Activated CD8-positive, alpha-beta memory T cell treated with anti-CD3 and anti-CD28 coated beads for 1 hour (primary cell): ENCODE measurements around the gene CCRL2.
"Not testable (repeated sequence)": the region's sequence is repeated elsewhere in the genome, so short reads cannot be mapped to it uniquely, and the experiment has no call there.

Experiments used
- DNase-seq, 2 donors: peaks; one replicate each; pipeline ENCODE4 v3.0.0-alpha.2; 2020; ENCODE audit warnings: low read depth in 1 of 2; ENCODE audit errors: extremely low read depth in 1 of 2

CCRL2 gene

GRCh38 chr3:46401579-46401978 lies 5.5 kb upstream of the CCRL2 start:
- no peak for DNase-seq

DNA sequence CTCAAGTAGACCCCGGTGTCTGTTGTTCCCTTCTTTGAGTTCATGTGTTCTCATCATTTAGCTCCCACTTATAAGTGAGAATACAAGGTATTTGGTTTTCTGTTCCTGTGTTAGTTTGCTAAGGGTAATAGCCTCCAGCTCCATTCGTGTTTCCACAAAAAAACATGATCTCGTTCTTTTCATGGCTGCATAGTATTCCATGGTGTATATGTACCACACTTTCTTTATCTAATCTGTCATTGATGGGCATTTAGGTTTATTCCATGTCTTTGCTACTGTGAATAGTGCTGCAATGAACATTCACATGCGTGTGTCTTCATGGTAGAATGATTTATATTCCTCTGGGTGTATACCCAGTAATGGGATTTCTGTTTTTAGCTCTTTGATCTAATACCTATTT lies 4.2 kb upstream of the CCRL2 start:
- not testable (repeated sequence) for DNase-seq

- no peak for DNase-seq
These were observed 1.6 kb upstream of the CCRL2 start for GRCh38 chr3:46405301-46406019.

GRCh38 chr3:46406443-46406787 lies 644 bp upstream of the CCRL2 start:
- DNase-seq, result no peak

- DNase-seq, result no peak
These were observed 911 bp downstream of the CCRL2 start for GRCh38 chr3:46407970-46408369.

GRCh38 chr3:46408853-46409252 lies 1.8 kb downstream of the CCRL2 start:
- DNase-seq, result no peak

GRCh38 chr3:46409739-46410489 lies 2.9 kb downstream of the CCRL2 start:
- DNase-seq, result no peak

DNA sequence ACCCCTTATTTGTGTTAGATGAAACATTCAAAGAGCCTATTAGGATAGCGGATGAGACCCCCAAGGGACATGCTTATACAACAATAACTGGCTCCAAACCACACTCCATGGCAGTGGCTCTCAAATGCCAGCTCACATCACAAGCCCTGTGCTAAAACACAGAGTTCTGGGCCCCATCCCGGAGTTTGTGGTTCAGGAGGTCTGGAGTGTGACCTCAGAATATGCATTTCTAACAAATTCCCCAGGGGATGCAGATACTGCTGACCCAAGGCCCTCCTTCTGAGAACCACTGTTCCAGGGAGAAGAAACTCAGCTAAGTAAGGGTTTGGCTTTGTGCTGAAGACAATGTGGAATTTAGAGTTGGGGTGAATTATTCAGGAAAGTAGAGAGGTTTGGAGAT lies 3.6 kb downstream of the CCRL2 start:
- DNase-seq, result no peak

DNA sequence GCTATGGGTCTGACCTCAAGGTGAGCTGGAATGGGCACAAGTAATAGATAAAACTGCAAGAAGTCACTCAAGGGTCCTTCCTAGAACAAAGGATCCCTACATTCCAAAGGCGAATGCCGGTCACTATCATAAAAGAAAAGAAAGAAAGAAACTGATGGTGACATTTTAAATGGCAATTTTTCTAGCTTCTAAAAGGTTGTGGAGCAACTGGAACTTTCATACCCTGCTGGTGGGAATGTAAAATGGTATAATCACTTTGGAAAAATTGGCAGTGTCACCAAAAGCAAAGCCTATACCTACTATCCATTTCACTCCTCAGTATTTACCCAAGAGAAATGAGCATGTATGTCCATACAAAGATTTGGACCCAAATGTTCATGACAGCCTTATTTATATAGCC lies 4.2 kb downstream of the CCRL2 start:
- DNase-seq, result no peak

DNA sequence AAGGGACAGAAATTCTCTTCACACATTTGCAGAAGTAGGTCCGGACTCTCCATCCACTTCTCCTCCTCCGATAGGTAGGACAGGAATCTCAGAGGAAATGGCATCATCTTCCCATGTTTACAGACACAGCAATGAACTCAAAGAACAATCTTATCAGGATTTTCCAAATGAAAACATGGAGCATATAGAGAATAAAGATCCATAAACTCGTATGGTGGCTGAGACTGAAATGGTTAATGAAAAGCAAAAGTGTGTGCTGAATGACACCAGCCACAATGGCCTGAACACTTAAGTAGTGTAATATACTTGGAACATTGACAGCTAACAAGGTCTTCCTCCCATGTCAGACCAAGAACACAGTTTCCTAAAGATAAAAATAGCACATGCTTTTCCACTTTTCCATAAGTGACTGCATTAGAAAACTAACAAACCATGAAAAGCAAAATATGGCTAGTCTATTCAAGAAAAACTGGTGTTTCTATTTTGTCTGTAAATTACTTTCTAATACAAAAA lies 5.8 kb downstream of the CCRL2 start:
- no peak for DNase-seq

- no peak for DNase-seq
These were observed 6.9 kb downstream of the CCRL2 start for GRCh38 chr3:46413951-46414350.

- no peak for DNase-seq
These were observed 7.7 kb downstream of the CCRL2 start for GRCh38 chr3:46414739-46415138.

- DNase-seq, result no peak
These were observed 9.2 kb downstream of the CCRL2 start for GRCh38 chr3:46416125-46416810.

GRCh38 chr3:46416811-46417510 lies 9.9 kb downstream of the CCRL2 start:
- DNase-seq, result no peak

DNA sequence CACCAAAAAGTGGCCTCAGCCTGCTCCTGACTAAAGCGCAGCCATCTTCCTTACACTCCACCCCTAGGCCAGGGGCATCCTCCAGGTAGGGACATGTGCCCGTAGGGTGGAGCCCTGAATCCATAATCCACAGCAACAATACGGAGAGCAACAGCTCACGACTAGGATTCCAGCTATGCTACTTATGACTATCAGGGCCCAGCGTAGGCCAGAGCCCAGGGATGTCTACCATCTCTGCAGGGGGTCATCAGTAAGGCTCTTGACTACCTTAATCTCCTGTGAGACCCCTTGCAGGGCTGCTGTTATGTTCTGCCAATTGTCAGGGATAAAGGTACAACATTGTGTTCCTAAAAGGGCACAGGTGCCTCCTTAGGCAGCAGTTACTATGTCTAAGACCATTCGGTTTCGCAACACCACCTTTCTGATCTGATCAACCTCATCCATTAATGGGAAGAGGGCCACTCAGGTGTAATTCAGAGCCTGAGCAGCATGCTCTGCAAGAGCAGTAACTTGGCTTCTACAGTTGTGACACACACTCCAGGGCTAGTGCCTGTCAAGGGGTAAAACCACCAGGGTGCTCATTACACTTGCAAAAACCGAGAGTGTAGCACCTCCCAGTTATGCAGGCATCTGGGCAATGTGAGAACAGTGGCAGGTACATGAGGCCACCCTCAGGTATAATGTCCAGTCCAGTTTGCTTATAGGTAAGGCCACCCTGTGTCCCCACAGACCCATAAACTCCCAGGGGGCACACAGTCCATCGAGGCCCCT lies 11.0 kb downstream of the CCRL2 start:
- DNase-seq, result no peak

DNA sequence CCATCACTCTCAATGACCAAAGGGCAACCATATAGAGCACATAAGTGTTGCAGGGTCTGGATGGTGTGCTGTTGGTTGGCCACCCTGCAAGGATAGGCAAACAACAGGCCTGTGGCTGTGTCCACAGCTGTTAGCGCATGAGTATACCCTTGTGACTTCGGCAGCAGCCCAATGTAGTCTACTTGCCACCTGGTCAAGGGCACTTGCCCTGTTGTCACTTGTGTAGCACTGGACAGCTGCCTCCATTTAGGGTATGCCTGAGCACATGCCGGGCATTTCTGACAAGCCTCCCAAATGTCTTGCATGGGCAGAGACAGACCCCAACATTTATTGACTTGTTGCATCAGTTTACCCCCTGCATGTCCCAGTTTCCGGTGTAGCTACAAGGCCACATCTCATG lies 12.8 kb downstream of the CCRL2 start:
- no peak for DNase-seq

GRCh38 chr3:46420931-46421330 lies 13.9 kb downstream of the CCRL2 start:
- DNase-seq, result no peak

DNA sequence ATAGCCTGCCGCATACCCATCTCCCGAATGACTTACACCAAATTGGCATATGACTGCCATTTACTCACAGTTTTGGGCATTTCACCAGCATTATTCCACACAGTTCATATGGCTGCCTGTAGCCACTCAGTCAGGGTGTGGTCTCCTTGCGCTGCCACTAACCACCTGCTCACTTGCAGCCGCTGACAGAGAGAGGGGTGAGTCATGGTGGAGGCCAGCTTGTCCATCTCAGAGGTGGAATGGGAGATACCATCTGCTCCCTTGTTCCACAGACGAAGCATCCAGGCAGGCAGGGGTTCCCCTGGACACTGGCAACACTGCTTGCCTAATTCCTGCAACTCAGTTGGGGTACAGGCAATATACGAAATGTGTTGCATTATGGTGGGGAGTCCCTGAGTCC lies 15.6 kb downstream of the CCRL2 start:
- DNase-seq, result no peak

DNA sequence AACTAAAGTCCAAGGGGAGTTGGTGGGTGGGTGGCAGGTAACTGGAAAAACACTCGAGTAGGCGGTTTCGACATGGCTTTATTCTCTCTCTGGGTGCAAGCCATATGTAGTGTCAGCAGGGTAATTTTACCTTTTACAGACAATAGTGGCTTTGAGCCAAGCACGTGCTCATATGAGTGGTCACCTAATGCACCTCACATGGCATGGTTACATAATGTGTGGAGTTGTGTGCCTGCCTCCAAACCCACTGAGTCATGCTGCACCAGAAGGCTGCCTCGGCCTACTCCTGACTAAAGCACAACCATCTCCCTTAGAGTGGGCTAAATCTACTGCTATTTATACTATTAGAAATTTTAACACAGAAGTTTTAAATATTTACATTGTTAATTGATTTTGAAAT lies 16.5 kb downstream of the CCRL2 start:
- no peak for DNase-seq

DNA sequence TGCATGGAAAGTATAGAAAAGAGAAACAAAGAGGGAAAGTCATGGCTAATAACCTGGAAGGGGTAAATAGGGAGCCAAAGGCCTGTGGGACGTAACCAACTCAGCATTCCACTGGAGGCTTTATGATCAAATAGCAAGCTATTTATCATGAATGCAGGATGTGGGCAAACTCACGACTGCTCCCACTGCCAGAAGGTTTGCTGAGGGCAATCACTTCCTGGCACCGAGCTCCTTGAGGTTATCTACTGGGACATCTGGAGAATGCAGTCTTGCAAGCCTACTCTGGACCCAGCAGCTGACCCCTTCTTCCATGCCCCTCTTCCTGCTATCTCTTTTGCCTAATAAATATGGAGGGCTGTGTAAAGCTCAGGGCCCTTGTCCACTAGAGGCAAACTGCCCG lies 19.4 kb downstream of the CCRL2 start:
- not testable (repeated sequence) for DNase-seq
